Kidney tubule cell (primary cell): ENCODE measurements around the gene P2RX5.
A peak's percentile ranks its signal among the peaks of the same experiment; 100 is the strongest.

Source experiments
- DNase-seq: peaks from one replicate; pipeline ENCODE4 v3.0.0-alpha.2; 2018; ENCODE audit warnings: low spot score

The P2RX5 gene

GRCh38 chr17:3681565-3681964 is 14.4 kb downstream of the P2RX5 start:
- DNase-seq, result no peak

- DNase-seq, result no peak
Measured at GRCh38 chr17:3681057-3681456, 14.9 kb downstream of the P2RX5 start.

GRCh38 chr17:3679531-3680126 is 16.3 kb downstream of the P2RX5 start:
- DNase-seq, result no peak

- no peak for DNase-seq
Measured at GRCh38 chr17:3678821-3679530, 17.0 kb downstream of the P2RX5 start.

- peak; percentile 35 for DNase-seq
Measured at GRCh38 chr17:3678095-3678820, 17.7 kb downstream of the P2RX5 start.

- no peak for DNase-seq
Measured at GRCh38 chr17:3675886-3676285, 20.1 kb downstream of the P2RX5 start.

- DNase-seq, result no peak
Measured at GRCh38 chr17:3672571-3672970, 23.4 kb downstream of the P2RX5 start.

- no peak for DNase-seq
Measured at GRCh38 chr17:3669548-3669947, 26.4 kb downstream of the P2RX5 start.

- DNase-seq, result no peak
Measured at GRCh38 chr17:3669085-3669347, 26.9 kb downstream of the P2RX5 start.

GRCh38 chr17:3668279-3669084 is 27.5 kb downstream of the P2RX5 start, which contains the start of the genes EMC6 and TAX1BP3:
TSS of gene EMC6 (plus strand) at chr17:3668812. CDS start at chr17:3669147, 335 bp downstream.
TSS of gene TAX1BP3 (minus strand) at chr17:3668578. CDS start at chr17:3668526, 52 bp downstream.
- DNase-seq, result peak; percentile 98

- DNase-seq, result peak; percentile 94
Measured at GRCh38 chr17:3667366-3668278, 28.3 kb downstream of the P2RX5 start.

- no peak for DNase-seq
Measured at GRCh38 chr17:3666516-3666915, 29.4 kb downstream of the P2RX5 start.

GRCh38 chr17:3665834-3666233 is 30.1 kb downstream of the P2RX5 start:
- no peak for DNase-seq

- no peak for DNase-seq
Measured at GRCh38 chr17:3663102-3664011, 32.6 kb downstream of the P2RX5 start.

GRCh38 chr17:3660311-3660891 is 35.6 kb downstream of the P2RX5 start:
- no peak for DNase-seq

- peak; percentile 66 for DNase-seq
Measured at GRCh38 chr17:3659541-3660111, 36.3 kb downstream of the P2RX5 start.

GRCh38 chr17:3658784-3659449 is 37.0 kb downstream of the P2RX5 start:
- no peak for DNase-seq

GRCh38 chr17:3657874-3658783 is 37.8 kb downstream of the P2RX5 start:
- no peak for DNase-seq
